Activated T-cell treated with anti-CD3 and anti-CD28 coated beads for 48 hours (primary cell): ENCODE data around the gene SNED1.
"Not testable (repeated sequence)": the region's sequence is repeated elsewhere in the genome, so short reads cannot be mapped to it uniquely, and the experiment has no call there.

Experiments used
- DNase-seq: peaks from one replicate; pipeline ENCODE4 v3.0.0-alpha.2; 2020; ENCODE audit warnings: low read depth

SNED1 gene

GRCh38 chr2:240972636-240973521, 25.5 kb upstream of the SNED1 start:
- no peak for DNase-seq

DNA sequence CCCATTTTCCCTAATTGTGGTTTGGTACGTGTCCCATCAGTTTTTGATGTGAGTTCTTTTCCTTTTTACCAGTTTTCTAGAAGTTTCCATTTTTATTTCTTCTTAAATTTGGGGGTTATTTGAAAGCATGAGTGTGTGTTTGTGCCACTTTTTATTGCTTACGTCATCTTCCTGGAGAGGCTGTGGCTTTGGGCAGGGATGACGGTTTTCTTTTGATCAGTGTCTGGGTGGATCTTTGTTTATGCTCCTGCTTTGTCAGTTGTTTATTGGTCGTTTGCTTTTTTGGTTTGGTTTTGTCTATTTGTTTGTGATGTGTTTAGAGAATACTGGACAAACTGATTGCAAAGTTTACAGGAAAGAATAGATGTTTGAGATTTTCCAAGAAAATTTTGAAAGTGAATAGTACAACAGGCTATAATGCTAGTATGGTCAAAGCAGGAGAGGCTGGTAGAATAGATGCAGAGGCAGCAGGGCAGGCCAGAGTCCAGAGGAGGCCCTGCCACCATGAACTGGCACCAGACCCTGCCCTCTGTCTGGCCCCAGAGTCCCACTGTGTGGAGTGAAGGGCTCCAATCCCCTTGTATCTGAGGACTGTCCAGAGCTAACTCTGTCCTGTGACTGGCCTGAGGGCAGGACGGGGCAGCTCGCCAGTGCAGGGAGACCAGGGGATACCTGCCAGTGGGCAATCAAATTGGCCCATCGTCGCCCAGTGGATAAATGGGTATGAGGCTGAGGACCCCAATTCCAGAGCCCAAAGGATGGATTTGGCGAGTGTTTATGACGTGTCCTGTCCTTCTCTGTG, 23.4 kb upstream of the SNED1 start:
- no peak for DNase-seq

DNA sequence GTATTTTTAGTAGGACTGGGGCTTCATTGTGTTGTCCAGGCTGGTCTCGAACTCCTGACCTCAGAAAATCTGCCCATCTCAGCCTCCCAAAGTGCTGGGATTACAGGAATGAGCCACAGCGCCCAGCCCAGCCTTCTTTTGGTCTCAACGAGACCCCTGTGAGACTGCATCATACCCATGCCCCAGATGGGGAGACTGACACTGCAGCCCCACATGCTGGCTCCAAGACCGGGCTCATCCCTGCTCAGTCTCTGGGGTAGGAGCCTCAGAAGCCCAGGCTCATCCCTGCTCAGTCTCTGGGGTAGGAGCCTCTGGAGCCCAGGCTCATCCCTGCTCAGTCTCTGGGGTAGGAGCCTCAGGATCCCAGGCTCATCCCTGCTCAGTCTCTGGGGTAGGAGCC, 22.5 kb upstream of the SNED1 start:
- DNase-seq: not testable (repeated sequence)

- no peak for DNase-seq
Measured at GRCh38 chr2:240981280-240981679, 17.1 kb upstream of the SNED1 start.

DNA sequence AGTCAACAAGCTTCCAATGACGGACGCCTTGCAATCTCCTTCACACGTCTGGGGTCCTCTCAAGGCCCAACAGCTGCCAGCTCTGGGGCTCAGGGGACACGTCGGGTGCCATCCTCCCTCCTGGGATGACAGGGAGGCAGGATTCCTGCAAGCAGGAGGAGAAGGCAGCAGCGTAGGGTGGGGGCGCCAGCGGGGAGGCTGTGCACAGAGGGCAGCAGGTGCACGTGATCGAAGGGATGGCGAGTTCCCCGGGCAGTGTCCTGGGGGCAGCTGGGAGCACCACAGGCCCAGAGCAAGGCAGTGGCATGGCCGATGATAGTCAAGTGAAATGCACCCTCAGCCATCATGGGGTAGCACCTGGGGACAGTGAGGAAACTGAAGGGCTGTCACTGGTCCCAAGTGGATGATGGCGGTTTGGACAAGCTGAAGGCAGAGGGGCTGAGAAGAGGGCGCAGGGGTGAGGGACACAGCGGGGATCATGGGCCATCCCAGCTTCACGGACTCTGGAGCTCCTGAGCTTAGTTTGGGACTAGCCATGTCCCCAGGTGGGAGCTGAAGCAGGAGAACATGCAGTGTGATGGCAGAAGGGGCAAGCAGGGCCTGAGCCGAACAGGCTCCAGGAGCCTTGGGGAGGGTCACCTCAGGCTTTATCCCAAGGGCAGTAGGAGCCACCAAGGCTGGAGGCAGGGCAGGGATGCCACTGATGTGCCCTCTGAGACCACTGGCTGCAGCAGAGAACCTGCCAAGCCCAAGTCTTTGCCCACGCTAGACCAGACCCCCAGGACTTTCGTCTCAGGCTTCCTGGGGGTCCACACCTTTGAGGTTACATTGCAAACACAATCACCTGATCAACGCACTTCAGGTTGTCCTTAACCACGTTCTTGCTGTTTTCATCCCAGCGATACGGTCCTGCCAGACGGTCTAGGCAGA, 16.3 kb upstream of the SNED1 start:
- no peak for DNase-seq

DNA sequence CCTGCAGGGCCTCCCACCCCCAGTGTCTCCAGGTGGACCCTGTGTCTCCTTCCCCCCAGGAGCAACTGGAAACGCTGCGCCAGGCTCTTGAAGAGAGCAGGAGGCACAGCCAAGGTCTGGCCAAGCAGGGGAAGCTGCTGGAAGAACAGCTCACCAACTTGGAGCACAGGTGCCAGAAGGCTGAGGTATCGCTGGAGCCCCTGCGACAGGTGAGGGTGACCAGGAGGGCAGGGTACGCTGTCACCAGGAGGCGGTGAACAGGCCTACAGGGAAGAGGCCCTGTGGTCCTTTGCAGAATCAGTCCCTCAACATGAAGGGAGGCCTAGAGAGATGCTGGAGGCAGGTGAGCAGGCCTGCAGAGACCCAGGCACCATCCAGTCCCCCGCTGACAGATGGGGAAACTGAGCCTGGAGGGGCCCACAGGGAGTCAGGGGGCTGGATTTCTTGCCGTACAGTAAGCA, 15.6 kb upstream of the SNED1 start:
- DNase-seq: no peak

- DNase-seq: peak; percentile 43
Measured at GRCh38 chr2:240983361-240983995, 14.9 kb upstream of the SNED1 start.

GRCh38 chr2:240983996-240984498, 14.4 kb upstream of the SNED1 start:
- DNase-seq: no peak

GRCh38 chr2:240985881-240986786, 12.3 kb upstream of the SNED1 start:
- DNase-seq: no peak

GRCh38 chr2:240986787-240987411, 11.5 kb upstream of the SNED1 start:
- no peak for DNase-seq

GRCh38 chr2:240987588-240987987, 10.8 kb upstream of the SNED1 start:
- DNase-seq: no peak

GRCh38 chr2:240988146-240988545, 10.3 kb upstream of the SNED1 start:
- DNase-seq: no peak

DNA sequence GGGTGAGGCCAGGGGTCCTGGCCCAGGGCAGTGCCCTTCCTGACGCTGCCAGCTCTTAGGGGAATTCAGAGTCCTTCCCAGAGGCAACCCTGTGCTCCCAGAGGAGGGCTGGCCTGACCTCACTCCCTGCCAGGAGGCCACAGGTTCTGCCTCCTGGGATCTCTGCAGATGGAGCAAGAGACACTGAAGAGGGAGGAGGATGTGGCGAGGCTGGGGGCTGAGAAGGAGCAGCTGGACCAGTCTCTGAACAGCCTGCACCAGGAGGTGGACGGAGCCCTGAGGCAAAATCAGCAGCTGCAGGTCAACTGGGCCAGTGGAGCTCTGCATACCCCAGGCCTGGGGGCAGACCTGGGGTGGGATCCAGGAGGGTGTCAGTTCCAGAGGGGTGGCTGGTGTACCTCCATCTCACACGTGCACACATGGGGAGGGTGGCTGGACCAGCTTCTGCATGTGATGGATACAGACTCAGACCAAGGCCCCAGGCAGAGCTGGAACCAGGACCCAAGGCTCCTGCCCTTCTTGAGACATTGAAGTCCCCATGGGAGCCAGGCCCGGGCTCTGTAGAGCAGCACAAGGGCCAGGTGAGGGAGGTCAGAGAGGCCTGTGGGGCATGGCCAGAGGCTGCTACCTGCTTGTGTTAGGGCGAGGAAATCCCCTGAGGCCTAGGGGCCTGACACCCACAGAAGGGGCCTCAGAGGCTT, 9.7 kb upstream of the SNED1 start:
- no peak for DNase-seq

- no peak for DNase-seq
Measured at GRCh38 chr2:240989451-240990265, 8.8 kb upstream of the SNED1 start.

DNA sequence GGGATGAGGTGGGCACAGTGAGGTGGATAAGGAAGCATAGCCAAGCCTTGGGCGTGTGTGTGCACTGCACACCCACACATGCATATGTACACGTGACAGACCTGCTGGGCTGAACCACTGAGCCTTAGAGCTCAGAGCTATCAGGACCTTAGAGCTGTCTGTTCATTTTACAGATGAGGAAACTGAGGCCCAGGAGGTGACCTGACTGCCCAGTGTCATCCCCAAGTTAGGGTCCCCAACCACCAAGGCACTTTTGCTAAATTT, 8.2 kb upstream of the SNED1 start:
- no peak for DNase-seq

DNA sequence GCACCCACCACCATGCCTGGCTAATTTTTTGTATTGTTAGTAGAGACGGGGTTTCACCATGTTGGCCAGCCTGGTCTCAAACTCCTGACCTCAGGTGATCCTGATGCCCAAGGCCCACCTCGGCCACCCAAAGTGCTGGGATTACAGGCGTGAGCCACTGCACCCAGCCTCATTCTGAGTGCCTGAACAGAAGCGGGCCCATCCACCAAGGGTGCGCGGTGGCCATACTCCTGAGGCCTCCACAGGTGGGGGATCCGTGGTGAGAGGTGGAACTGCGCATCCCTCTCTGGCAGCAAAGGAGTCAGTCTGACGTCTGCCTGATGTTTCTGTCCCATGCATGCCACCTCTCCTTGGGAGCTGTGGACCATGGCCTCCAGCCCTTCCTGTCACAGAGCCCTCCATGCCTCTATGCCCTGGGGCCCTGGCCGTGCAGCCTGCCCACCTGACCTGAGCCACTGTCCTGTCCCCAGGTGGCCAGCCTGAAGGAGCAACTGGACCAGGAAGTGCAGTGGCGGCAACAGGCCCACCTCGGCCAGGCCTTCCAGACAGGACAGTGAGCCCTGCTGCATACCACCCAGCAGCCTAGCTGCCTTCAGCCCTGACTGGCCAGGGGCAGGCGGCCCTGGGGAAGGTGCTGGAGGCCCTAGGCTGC, 7.6 kb upstream of the SNED1 start:
- DNase-seq: no peak

- DNase-seq: no peak
Measured at GRCh38 chr2:240991378-240992263, 6.8 kb upstream of the SNED1 start.
